ENCODE data around the gene COX11. TPM values are rescaled to one million over a fixed set of nuclear protein-coding genes. Genes with fewer than 3 reads are reported as not detected.

Gene COX11
- polyA plus RNA-seq, 1 donor (not counting 4 experiments of a cell fraction or from before 2014, with no cell fraction given) = 36.3 TPM

DNA sequence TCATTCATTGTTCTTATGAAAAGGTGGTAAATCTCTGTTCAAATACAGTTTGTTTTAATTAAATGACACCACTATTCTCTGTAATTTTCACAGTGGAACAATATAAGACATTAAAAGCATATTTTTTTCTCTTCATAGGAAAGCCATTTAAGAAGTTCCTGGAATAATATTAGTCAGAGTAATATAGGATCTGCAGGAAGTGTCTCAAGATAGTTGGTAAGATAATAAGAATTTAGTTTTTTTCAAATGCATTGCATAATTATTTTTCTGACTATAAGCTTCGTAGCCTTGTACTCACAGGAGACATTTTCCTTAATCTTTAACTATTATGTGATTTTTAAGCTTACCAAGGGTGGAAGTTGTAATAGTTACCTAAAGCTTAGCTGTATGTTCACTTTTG, 17.0 kb upstream of the COX11 start:
- Histone ChIP-seq H3K4me2 (ENCODE audit: control insufficient read depth, extremely low read depth, insufficient read depth, low read depth, low read length) (no peak overlapping the region), H3K27ac (ENCODE audit: control insufficient read depth, insufficient read depth, low read length) (no peak overlapping the region), H3K9ac (ENCODE audit: control insufficient read depth, extremely low read depth, insufficient read depth, low read length) (no peak overlapping the region), H3K79me2 (ENCODE audit: control insufficient read depth, insufficient read depth, low read length) (no peaks in the 10 kb centered on the region), H3K4me3 (ENCODE audit: control insufficient read depth in 2 of 3, extremely low read depth in 1 of 3, insufficient read depth in 2 of 3, low read depth in 1 of 3, low read length in 3 of 3) (no peak overlapping the region), H3K27me3 (ENCODE audit: control insufficient read depth, extremely low read depth, insufficient read depth, low read length) (no peaks in the 10 kb centered on the region), H3K4me1 (ENCODE audit: control insufficient read depth, extremely low read depth, insufficient read depth, low read length) (no peaks in the 10 kb centered on the region), H2AFZ (ENCODE audit: control insufficient read depth, low read length) (no peak overlapping the region), H3K9me3 (ENCODE audit: control insufficient read depth, low read depth, low read length) (peaks cover 2% of the 10 kb centered on the region), H3K9me1 (ENCODE audit: control insufficient read depth, extremely low read depth, insufficient read depth, low read length) (no peaks in the 10 kb centered on the region), H3K36me3 (ENCODE audit: control insufficient read depth in 2 of 2, extremely low read depth in 1 of 2, insufficient read depth in 2 of 2, low read length in 2 of 2) (no peaks in the 10 kb centered on the region), H4K20me1 (ENCODE audit: control insufficient read depth, extremely low read depth, insufficient read depth, low read length) (no peaks in the 10 kb centered on the region)
- dilution Hi-C loops (cut with MboI; ENCODE audit: extremely low pct_ligation_motif_present, low sequenced_read_pairs) = no loop called here
- TF ChIP-seq, protein P1, sequence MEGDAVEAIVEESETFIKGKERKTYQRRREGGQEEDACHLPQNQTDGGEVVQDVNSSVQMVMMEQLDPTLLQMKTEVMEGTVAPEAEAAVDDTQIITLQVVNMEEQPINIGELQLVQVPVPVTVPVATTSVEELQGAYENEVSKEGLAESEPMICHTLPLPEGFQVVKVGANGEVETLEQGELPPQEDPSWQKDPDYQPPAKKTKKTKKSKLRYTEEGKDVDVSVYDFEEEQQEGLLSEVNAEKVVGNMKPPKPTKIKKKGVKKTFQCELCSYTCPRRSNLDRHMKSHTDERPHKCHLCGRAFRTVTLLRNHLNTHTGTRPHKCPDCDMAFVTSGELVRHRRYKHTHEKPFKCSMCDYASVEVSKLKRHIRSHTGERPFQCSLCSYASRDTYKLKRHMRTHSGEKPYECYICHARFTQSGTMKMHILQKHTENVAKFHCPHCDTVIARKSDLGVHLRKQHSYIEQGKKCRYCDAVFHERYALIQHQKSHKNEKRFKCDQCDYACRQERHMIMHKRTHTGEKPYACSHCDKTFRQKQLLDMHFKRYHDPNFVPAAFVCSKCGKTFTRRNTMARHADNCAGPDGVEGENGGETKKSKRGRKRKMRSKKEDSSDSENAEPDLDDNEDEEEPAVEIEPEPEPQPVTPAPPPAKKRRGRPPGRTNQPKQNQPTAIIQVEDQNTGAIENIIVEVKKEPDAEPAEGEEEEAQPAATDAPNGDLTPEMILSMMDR (optimal IDR thresholded peaks at IDR 0.05 in 1 of 3, IDR thresholded peaks at IDR 0.05 in 1 of 3, conservative IDR thresholded peaks at IDR 0.05 in 1 of 3; ENCODE audit: extremely low read depth in 1 of 3, insufficient read depth in 2 of 3, low read length in 3 of 3) = no peak
- no peak for TF ChIP-seq EZH2 (IDR thresholded peaks at IDR 0.05; ENCODE audit: low read length)
- FAIRE-seq = no peak
- no peak for DNase-seq (ENCODE audit: low read depth, low spot score)

- no peak for FAIRE-seq
- Histone ChIP-seq H3K27ac (ENCODE audit: control insufficient read depth, insufficient read depth, low read length) (no peak overlapping the region), H3K9me1 (ENCODE audit: control insufficient read depth, extremely low read depth, insufficient read depth, low read length) (no peaks in the 10 kb centered on the region), H3K4me1 (ENCODE audit: control insufficient read depth, extremely low read depth, insufficient read depth, low read length) (no peaks in the 10 kb centered on the region), H3K79me2 (ENCODE audit: control insufficient read depth, insufficient read depth, low read length) (no peaks in the 10 kb centered on the region), H3K9me3 (ENCODE audit: control insufficient read depth, low read depth, low read length) (peaks cover 2% of the 10 kb centered on the region), H3K27me3 (ENCODE audit: control insufficient read depth, extremely low read depth, insufficient read depth, low read length) (no peaks in the 10 kb centered on the region), H3K36me3 (ENCODE audit: control insufficient read depth in 2 of 2, extremely low read depth in 1 of 2, insufficient read depth in 2 of 2, low read length in 2 of 2) (no peaks in the 10 kb centered on the region), H2AFZ (ENCODE audit: control insufficient read depth, low read length) (no peak overlapping the region), H3K9ac (ENCODE audit: control insufficient read depth, extremely low read depth, insufficient read depth, low read length) (no peak overlapping the region), H3K4me3 (ENCODE audit: control insufficient read depth in 2 of 3, extremely low read depth in 1 of 3, insufficient read depth in 2 of 3, low read depth in 1 of 3, low read length in 3 of 3) (no peak overlapping the region), H3K4me2 (ENCODE audit: control insufficient read depth, extremely low read depth, insufficient read depth, low read depth, low read length) (no peak overlapping the region), H4K20me1 (ENCODE audit: control insufficient read depth, extremely low read depth, insufficient read depth, low read length) (no peaks in the 10 kb centered on the region)
- no peak for DNase-seq (ENCODE audit: low read depth, low spot score)
- TF ChIP-seq, protein P1 (optimal IDR thresholded peaks at IDR 0.05 in 1 of 3, IDR thresholded peaks at IDR 0.05 in 1 of 3, conservative IDR thresholded peaks at IDR 0.05 in 1 of 3; ENCODE audit: extremely low read depth in 1 of 3, insufficient read depth in 2 of 3, low read length in 3 of 3) = no peak
- no peak for TF ChIP-seq EZH2 (IDR thresholded peaks at IDR 0.05; ENCODE audit: low read length)
- dilution Hi-C loops (cut with MboI; ENCODE audit: extremely low pct_ligation_motif_present, low sequenced_read_pairs) = no loop called here
Observed at GRCh38 chr17:54983260-54983659, 14.8 kb upstream of the COX11 start.

Measured in keratinocyte (primary cell).